ENCODE measurements around the gene RGMB. TPM values are rescaled to one million over a fixed set of nuclear protein-coding genes. Genes with fewer than 3 reads are reported as not detected.

The RGMB gene
- total and polyA plus RNA-seq, 3 experiments from 2014 or later: 2.1 to 5.2 (median 5.1) TPM

DNA sequence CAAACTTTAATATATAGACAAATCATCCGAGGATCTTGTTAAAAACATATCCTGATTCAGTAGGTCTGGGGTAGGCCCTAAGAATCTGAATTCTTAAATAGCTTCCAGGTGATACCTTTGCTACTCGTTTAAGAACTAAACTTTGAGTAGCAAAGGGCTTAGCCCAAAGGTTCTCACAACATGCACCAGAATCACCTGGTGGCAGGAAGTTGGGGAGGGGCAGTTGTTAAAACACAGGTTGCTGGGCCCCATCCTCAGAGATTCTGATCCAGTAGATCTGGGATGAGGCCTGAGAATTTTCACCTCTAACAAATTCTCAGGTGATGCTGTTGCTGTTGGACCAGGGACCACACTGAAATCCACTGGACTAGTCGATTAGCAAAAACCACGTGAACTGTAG, 20.0 kb upstream of the RGMB start:
- ChIA-PET POLR2A (no interaction called here), CTCF (interaction anchor here (1.1 to 6.1 kb wide), 2 partner anchors 16 to 43 kb away, joined by 3 to 23 read pairs; no protein-coding TSS in a partner anchor)
- H3K9me3 Mint-ChIP-seq: peaks cover 0 to 4% (median 2%) of the 10 kb centered on the region in 5 donors
- no peaks in the 10 kb centered on the region for H3K4me1 ChIP-seq (ENCODE audit: insufficient read depth, low read length)
- H3K36me3 Mint-ChIP-seq: no peaks in the 10 kb centered on the region
- DNase-seq: no peak
- no peaks in the 10 kb centered on the region for H3K27me3 ChIP-seq (ENCODE audit: insufficient read depth, low read length, poor library complexity, severe bottlenecking)
- peaks cover 7 to 38% of the 10 kb centered on the region in 2 donors for H3K27me3 Mint-ChIP-seq
- no peaks in the 10 kb centered on the region for H3K4me1 Mint-ChIP-seq
- H3K27ac ChIP-seq (ENCODE audit: low read depth, low read length): no peak overlapping the region
- no peak overlapping the region for H3K4me3 Mint-ChIP-seq
- H3K36me3 ChIP-seq (ENCODE audit: insufficient read depth, low read length): no peaks in the 10 kb centered on the region
- H3K9me3 ChIP-seq (ENCODE audit: low read length): no peaks in the 10 kb centered on the region
- no peak overlapping the region for H3K4me3 ChIP-seq (ENCODE audit: low read length)
- no peak overlapping the region for H3K27ac Mint-ChIP-seq

- H3K27ac Mint-ChIP-seq: no peak overlapping the region
- CTCF ChIA-PET: interaction anchor here (1.0 to 6.1 kb wide), 2 partner anchors 14 kb away, joined by 3 to 23 read pairs; no protein-coding TSS in a partner anchor
- H3K4me3 Mint-ChIP-seq: no peak overlapping the region
- no peaks in the 10 kb centered on the region for H3K9me3 ChIP-seq (ENCODE audit: low read length)
- H3K36me3 ChIP-seq (ENCODE audit: insufficient read depth, low read length): no peaks in the 10 kb centered on the region
- peaks cover 0 to 2% (median 0%) of the 10 kb centered on the region in 5 donors for H3K9me3 Mint-ChIP-seq
- H3K4me3 ChIP-seq (ENCODE audit: low read length): no peak overlapping the region
- peaks cover 7 to 37% of the 10 kb centered on the region in 2 donors for H3K27me3 Mint-ChIP-seq
- DNase-seq: no peak
- POLR2A ChIA-PET: no interaction called here
- no peaks in the 10 kb centered on the region for H3K4me1 ChIP-seq (ENCODE audit: insufficient read depth, low read length)
- no peak overlapping the region for H3K27ac ChIP-seq (ENCODE audit: low read depth, low read length)
- H3K36me3 Mint-ChIP-seq: no peaks in the 10 kb centered on the region
- no peaks in the 10 kb centered on the region for H3K4me1 Mint-ChIP-seq
- H3K27me3 ChIP-seq (ENCODE audit: insufficient read depth, low read length, poor library complexity, severe bottlenecking): no peaks in the 10 kb centered on the region
These were observed 18.1 kb upstream of the RGMB start for GRCh38 chr5:98755406-98755805.

DNA sequence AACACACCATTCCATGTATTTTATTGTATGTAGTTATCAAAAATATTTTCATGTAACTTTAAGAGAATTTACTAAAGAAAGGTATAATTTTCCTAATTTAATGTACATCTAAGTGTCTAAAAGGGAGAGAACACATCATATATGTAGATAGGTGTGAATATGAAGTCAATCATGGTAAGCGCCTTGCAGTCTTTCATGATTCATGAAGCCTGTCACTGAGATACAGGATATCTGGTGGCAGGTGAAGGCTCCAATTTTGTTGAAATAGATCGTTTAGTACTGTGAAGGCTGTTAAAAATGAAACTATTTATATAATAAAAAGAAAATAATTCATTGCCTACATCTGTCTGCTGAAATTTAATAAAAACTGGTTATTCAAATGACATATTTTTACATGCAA, 15.5 kb upstream of the RGMB start:
- no peaks in the 10 kb centered on the region for H3K9me3 ChIP-seq (ENCODE audit: low read length)
- no peaks in the 10 kb centered on the region for H3K4me1 ChIP-seq (ENCODE audit: insufficient read depth, low read length)
- ChIA-PET CTCF (no interaction called here), POLR2A (no interaction called here)
- H3K36me3 Mint-ChIP-seq: no peaks in the 10 kb centered on the region
- peaks cover 0 to 5% (median 0%) of the 10 kb centered on the region in 5 donors for H3K9me3 Mint-ChIP-seq
- DNase-seq: no peak
- no peaks in the 10 kb centered on the region for H3K36me3 ChIP-seq (ENCODE audit: insufficient read depth, low read length)
- H3K27me3 Mint-ChIP-seq: peaks cover 10 to 45% of the 10 kb centered on the region in 2 donors
- no peak overlapping the region for H3K4me3 Mint-ChIP-seq
- H3K4me1 Mint-ChIP-seq: no peaks in the 10 kb centered on the region
- H3K4me3 ChIP-seq (ENCODE audit: low read length): no peak overlapping the region
- H3K27ac Mint-ChIP-seq: no peak overlapping the region
- H3K27ac ChIP-seq (ENCODE audit: low read depth, low read length): no peak overlapping the region
- H3K27me3 ChIP-seq (ENCODE audit: insufficient read depth, low read length, poor library complexity, severe bottlenecking): no peaks in the 10 kb centered on the region

GRCh38 chr5:98763001-98763630, 10.3 kb upstream of the RGMB start:
- peaks cover 2% of the 10 kb centered on the region for H3K27me3 ChIP-seq (ENCODE audit: insufficient read depth, low read length, poor library complexity, severe bottlenecking)
- no peaks in the 10 kb centered on the region for H3K36me3 Mint-ChIP-seq
- H3K4me1 Mint-ChIP-seq: peaks cover 2 to 5% (median 3%) of the 10 kb centered on the region in 3 donors
- POLR2A ChIA-PET: no interaction called here
- H3K36me3 ChIP-seq (ENCODE audit: insufficient read depth, low read length): no peaks in the 10 kb centered on the region
- H3K4me3 Mint-ChIP-seq: no peak overlapping the region
- peaks cover under 1% of the 10 kb centered on the region for H3K4me1 ChIP-seq (ENCODE audit: insufficient read depth, low read length)
- no peak overlapping the region for H3K27ac Mint-ChIP-seq
- no peak overlapping the region for H3K27ac ChIP-seq (ENCODE audit: low read depth, low read length)
- peaks cover 0 to 3% (median 0%) of the 10 kb centered on the region in 5 donors for H3K9me3 Mint-ChIP-seq
- no peaks in the 10 kb centered on the region for H3K9me3 ChIP-seq (ENCODE audit: low read length)
- CTCF ChIA-PET: no interaction called here
- peaks cover 35 to 66% of the 10 kb centered on the region in 2 donors for H3K27me3 Mint-ChIP-seq
- no peak for DNase-seq
- no peak overlapping the region for H3K4me3 ChIP-seq (ENCODE audit: low read length)

DNA sequence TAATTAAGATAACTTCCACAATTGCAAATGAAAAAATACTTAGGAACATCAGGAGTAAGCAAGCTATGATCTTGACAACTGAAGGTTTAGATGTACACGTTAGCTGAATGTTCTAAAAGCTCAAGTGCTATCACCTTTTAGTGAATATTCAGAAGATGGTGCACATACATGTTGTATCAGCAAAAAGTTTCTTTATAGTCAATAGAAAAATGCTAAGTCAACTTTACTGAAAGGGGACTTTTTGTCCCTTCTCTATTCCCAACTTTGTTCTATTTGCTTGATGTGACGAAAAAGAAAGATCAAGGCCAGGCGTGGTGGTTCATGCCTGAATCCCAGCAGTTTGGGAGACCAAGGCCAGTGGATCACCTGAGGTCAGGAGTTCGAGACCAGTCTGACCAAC, 7.6 kb upstream of the RGMB start:
- peaks cover 54 to 59% of the 10 kb centered on the region in 2 donors for H3K27me3 Mint-ChIP-seq
- H3K27ac ChIP-seq (ENCODE audit: low read depth, low read length): no peak overlapping the region
- H3K4me1 ChIP-seq (ENCODE audit: insufficient read depth, low read length): peaks cover 19% of the 10 kb centered on the region
- H3K27me3 ChIP-seq (ENCODE audit: insufficient read depth, low read length, poor library complexity, severe bottlenecking): peaks cover 15% of the 10 kb centered on the region
- POLR2A ChIA-PET: no interaction called here
- H3K9me3 ChIP-seq (ENCODE audit: low read length): no peaks in the 10 kb centered on the region
- peaks cover 0 to 2% (median 0%) of the 10 kb centered on the region in 3 donors for H3K36me3 Mint-ChIP-seq
- H3K9me3 Mint-ChIP-seq: peaks cover 0 to 3% (median 0%) of the 10 kb centered on the region in 5 donors
- peaks cover 20 to 23% (median 22%) of the 10 kb centered on the region in 3 donors for H3K4me1 Mint-ChIP-seq
- no peak overlapping the region for H3K4me3 Mint-ChIP-seq
- no peak overlapping the region for H3K4me3 ChIP-seq (ENCODE audit: low read length)
- H3K27ac Mint-ChIP-seq: no peak overlapping the region
- CTCF ChIA-PET: no interaction called here
- DNase-seq: no peak
- no peaks in the 10 kb centered on the region for H3K36me3 ChIP-seq (ENCODE audit: insufficient read depth, low read length)

DNA sequence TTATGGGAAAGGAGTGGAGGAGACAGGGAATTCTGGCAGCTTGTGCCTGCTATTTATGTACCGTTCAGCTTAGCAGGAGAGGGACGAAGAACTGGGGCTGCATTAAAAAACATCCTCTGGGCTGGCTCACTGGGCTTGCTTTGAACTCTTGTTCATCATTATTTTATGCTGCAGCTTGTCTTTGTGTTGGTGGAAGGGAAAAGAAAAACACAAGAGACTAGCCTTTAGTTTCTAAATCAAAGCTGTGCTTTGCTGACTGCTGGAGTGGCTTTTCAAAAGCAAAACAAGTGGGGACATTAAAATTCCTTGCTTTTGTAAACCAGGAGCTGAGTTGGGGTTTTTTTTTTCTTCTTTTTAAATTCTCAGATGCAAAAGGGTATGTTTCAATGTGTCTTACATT, 5.9 kb upstream of the RGMB start:
- peaks cover 46 to 51% of the 10 kb centered on the region in 2 donors for H3K27me3 Mint-ChIP-seq
- Histone ChIP-seq H3K4me3 (ENCODE audit: low read length) (no peak overlapping the region), H3K27me3 (ENCODE audit: insufficient read depth, low read length, poor library complexity, severe bottlenecking) (peaks cover 20% of the 10 kb centered on the region), H3K4me1 (ENCODE audit: insufficient read depth, low read length) (peaks cover 30% of the 10 kb centered on the region), H3K9me3 (ENCODE audit: low read length) (no peaks in the 10 kb centered on the region), H3K36me3 (ENCODE audit: insufficient read depth, low read length) (no peaks in the 10 kb centered on the region), H3K27ac (ENCODE audit: low read depth, low read length) (no peak overlapping the region)
- peak overlapping the region in 3 of 7 donors; percentile 20 to 94 (median 92) for H3K4me3 Mint-ChIP-seq
- H3K4me1 Mint-ChIP-seq: peaks cover 31 to 41% (median 40%) of the 10 kb centered on the region in 3 donors
- H3K9me3 Mint-ChIP-seq: peaks cover 0 to 1% (median 0%) of the 10 kb centered on the region in 5 donors
- POLR2A ChIA-PET: no interaction called here
- DNase-seq: no peak
- peaks cover 0 to 2% (median 0%) of the 10 kb centered on the region in 3 donors for H3K36me3 Mint-ChIP-seq
- CTCF ChIA-PET: interaction anchor here (0.6 to 5.1 kb wide), 6 partner anchors 10 to 554 kb away, joined by 3 to 29 read pairs (median 4); no protein-coding TSS in a partner anchor
- H3K27ac Mint-ChIP-seq: no peak overlapping the region

GRCh38 chr5:98768160-98768959, 5.1 kb upstream of the RGMB start:
- peaks cover 36% of the 10 kb centered on the region for H3K4me1 ChIP-seq (ENCODE audit: insufficient read depth, low read length)
- peaks cover 40 to 49% of the 10 kb centered on the region in 2 donors for H3K27me3 Mint-ChIP-seq

DNA sequence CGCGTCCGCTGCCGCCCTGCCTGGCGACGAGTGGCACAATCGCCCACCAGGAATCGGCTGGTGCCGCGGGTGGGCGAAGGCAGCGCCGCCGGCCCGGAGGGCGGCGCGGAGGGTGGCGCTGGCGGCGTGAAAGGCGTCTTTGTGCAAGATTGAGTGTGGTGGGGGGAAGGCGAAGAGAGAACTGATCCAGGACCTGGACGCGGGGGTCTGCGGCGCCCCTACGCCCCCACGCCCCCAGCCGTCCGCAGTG, 4.6 kb upstream of the RGMB start:
- DNase-seq: peak in 1 of 5 donors; percentile 46
- POLR2A ChIA-PET: no interaction called here
- H3K9me3 ChIP-seq (ENCODE audit: low read length): no peaks in the 10 kb centered on the region
- H3K27ac Mint-ChIP-seq: peak overlapping the region in 1 of 8 donors; percentile 9
- H3K36me3 Mint-ChIP-seq: peaks cover 0 to 7% (median 0%) of the 10 kb centered on the region in 3 donors
- peak overlapping the region; percentile 73 for H3K4me3 ChIP-seq (ENCODE audit: low read length)
- peaks cover 38 to 50% (median 48%) of the 10 kb centered on the region in 3 donors for H3K4me1 Mint-ChIP-seq
- H3K36me3 ChIP-seq (ENCODE audit: insufficient read depth, low read length): no peaks in the 10 kb centered on the region
- peak overlapping the region; percentile 80 to 99 (median 94) for H3K4me3 Mint-ChIP-seq
- peaks cover 36% of the 10 kb centered on the region for H3K4me1 ChIP-seq (ENCODE audit: insufficient read depth, low read length)
- CTCF ChIA-PET: interaction anchor here (0.9 to 5.1 kb wide), 12 partner anchors 9 to 1538 kb away, joined by 3 to 29 read pairs (median 5); no protein-coding TSS in a partner anchor
- peaks cover 26% of the 10 kb centered on the region for H3K27me3 ChIP-seq (ENCODE audit: insufficient read depth, low read length, poor library complexity, severe bottlenecking)
- peaks cover 36 to 48% of the 10 kb centered on the region in 2 donors for H3K27me3 Mint-ChIP-seq
- peaks cover 0 to 6% (median 0%) of the 10 kb centered on the region in 5 donors for H3K9me3 Mint-ChIP-seq
- no peak overlapping the region for H3K27ac ChIP-seq (ENCODE audit: low read depth, low read length)

More at GRCh38 chr5:98768160-98768959, 5.1 kb upstream of the RGMB start:
- Mint-ChIP-seq H3K4me3 (peak overlapping the region; percentile 77 to 99 (median 94)), H3K9me3 (peaks cover 0 to 6% (median 0%) of the 10 kb centered on the region in 5 donors), H3K36me3 (peaks cover 0 to 6% (median 0%) of the 10 kb centered on the region in 3 donors), H3K27ac (peak overlapping the region in 1 of 8 donors; percentile 9), H3K4me1 (peaks cover 38 to 49% (median 47%) of the 10 kb centered on the region in 3 donors)
- Histone ChIP-seq H3K27ac (ENCODE audit: low read depth, low read length) (no peak overlapping the region), H3K36me3 (ENCODE audit: insufficient read depth, low read length) (no peaks in the 10 kb centered on the region), H3K9me3 (ENCODE audit: low read length) (no peaks in the 10 kb centered on the region), H3K27me3 (ENCODE audit: insufficient read depth, low read length, poor library complexity, severe bottlenecking) (peaks cover 26% of the 10 kb centered on the region), H3K4me3 (ENCODE audit: low read length) (peak overlapping the region; percentile 73)
- peak in 2 of 5 donors; percentile 6 to 35 for DNase-seq
- POLR2A ChIA-PET: no interaction called here
- CTCF ChIA-PET: interaction anchor here (0.9 to 5.1 kb wide), 11 partner anchors 9 to 1538 kb away, joined by 3 to 29 read pairs (median 5); no protein-coding TSS in a partner anchor

All from CD8-positive, alpha-beta memory T cell (primary cell).